Renal cortical epithelial cell (primary cell): ENCODE data around the gene EXOC4. TPM values are rescaled to one million over a fixed set of nuclear protein-coding genes. Genes with fewer than 3 reads are reported as not detected.
A peak's percentile ranks its signal among the peaks of the same experiment; 100 is the strongest.

Source experiments
- DNase-seq: peaks from one replicate; pipeline ENCODE4 v3.0.0-alpha.2; 2011; ENCODE audit warnings: low read depth
- total RNA-seq: library from RNA; depleted of rRNA; stranded (reverse); fragments of >200 nt; gene quantifications from 2 replicates; pipeline ENCODE4 v1.2.3, GENCODE V29; 2014

EXOC4 gene
- total RNA-seq, 1 donor from 2014 or later = 144 TPM

- no peak for DNase-seq
These were observed 776.9 kb downstream of the EXOC4 start for GRCh38 chr7:134029743-134030142.

GRCh38 chr7:134030460-134030865 is 777.6 kb downstream of the EXOC4 start:
- no peak for DNase-seq

- no peak for DNase-seq
These were observed 779.1 kb downstream of the EXOC4 start for GRCh38 chr7:134031835-134032617.

GRCh38 chr7:134034652-134035051 is 781.8 kb downstream of the EXOC4 start:
- no peak for DNase-seq

- no peak for DNase-seq
These were observed 785.1 kb downstream of the EXOC4 start for GRCh38 chr7:134037991-134038390.

- DNase-seq = no peak
These were observed 788.1 kb downstream of the EXOC4 start for GRCh38 chr7:134040988-134041387.

GRCh38 chr7:134041477-134041876 is 788.6 kb downstream of the EXOC4 start:
- no peak for DNase-seq

GRCh38 chr7:134042307-134042706 is 789.4 kb downstream of the EXOC4 start:
- DNase-seq = no peak

- DNase-seq = peak; percentile 58
These were observed 791.8 kb downstream of the EXOC4 start for GRCh38 chr7:134044682-134045081.

GRCh38 chr7:134045716-134046115 is 792.8 kb downstream of the EXOC4 start:
- no peak for DNase-seq

GRCh38 chr7:134046594-134047128 is 793.8 kb downstream of the EXOC4 start:
- DNase-seq = no peak

- no peak for DNase-seq
These were observed 794.8 kb downstream of the EXOC4 start for GRCh38 chr7:134047675-134048074.

GRCh38 chr7:134048166-134048565 is 795.3 kb downstream of the EXOC4 start:
- DNase-seq = no peak

GRCh38 chr7:134051020-134051419 is 798.1 kb downstream of the EXOC4 start:
- no peak for DNase-seq

GRCh38 chr7:134056816-134057215 is 803.9 kb downstream of the EXOC4 start:
- no peak for DNase-seq

GRCh38 chr7:134058521-134058920 is 805.6 kb downstream of the EXOC4 start:
- no peak for DNase-seq

- DNase-seq = peak; percentile 5
These were observed 806.1 kb downstream of the EXOC4 start for GRCh38 chr7:134058980-134059379.

- no peak for DNase-seq
These were observed 807.0 kb downstream of the EXOC4 start for GRCh38 chr7:134059921-134060320.

- no peak for DNase-seq
These were observed 808.0 kb downstream of the EXOC4 start for GRCh38 chr7:134060874-134061273.

GRCh38 chr7:134062460-134062859 is 809.6 kb downstream of the EXOC4 start:
- no peak for DNase-seq

- no peak for DNase-seq
These were observed 812.5 kb downstream of the EXOC4 start for GRCh38 chr7:134065415-134065814.

GRCh38 chr7:134067164-134067563 is 814.3 kb downstream of the EXOC4 start:
- DNase-seq = no peak

GRCh38 chr7:134068670-134069069 is 815.8 kb downstream of the EXOC4 start:
- no peak for DNase-seq

GRCh38 chr7:134069187-134069586 is 816.3 kb downstream of the EXOC4 start:
- DNase-seq = no peak
